Transverse colon (tissue), 4 donors: ENCODE results near the gene LAMA3. TPM values are rescaled to one million over a fixed set of nuclear protein-coding genes. Genes with fewer than 3 reads are reported as not detected.

Source experiments
- DNase-seq: peaks from one replicate; pipeline ENCODE4 v3.0.0-alpha.2; 2019
- H3K27ac ChIP-seq, 4 donors: fragments of 200-600 bp; sonication (generic); 2 replicates each; pipeline ENCODE4 v1.5.1; 2016 to 2018; ENCODE audit warnings: inconsistent platforms in 4 of 4
- H3K27me3 ChIP-seq: fragments of 200-600 bp; sonication (generic); 2 replicates; pipeline ENCODE4 v1.5.1; 2017; ENCODE audit warnings: inconsistent platforms
- H3K36me3 ChIP-seq, 4 donors: fragments of 200-600 bp; sonication (generic); 2 replicates each; pipeline ENCODE4 v1.5.1; 2017 to 2019; ENCODE audit warnings: inconsistent platforms in 4 of 4
- H3K4me1 ChIP-seq, 4 donors: fragments of 200-600 bp; sonication (generic); 2 replicates each; pipeline ENCODE4 v1.5.1; 2017 to 2020; ENCODE audit warnings: inconsistent platforms in 4 of 4
- H3K4me3 ChIP-seq, 4 donors: fragments of 200-600 bp; sonication (generic); 1 replicate in 1 of 4; 2 replicates in 3 of 4; pipeline versions ENCODE4 v1.5.1 to v1.6.1; 2017 to 2019; ENCODE audit warnings: inconsistent platforms in 4 of 4
- H3K9me3 ChIP-seq, 2 donors: fragments of 200-600 bp; sonication (generic); 2 replicates each; pipeline ENCODE4 v1.5.1; 2017 to 2019; ENCODE audit warnings: inconsistent platforms in 2 of 2
- CTCF ChIP-seq, 5 experiments: fragments of 200-600 bp in 3 of 5; fragments of 450-650 bp in 2 of 5; sonication (generic) in 3 of 5; IDR thresholded peaks; 1 replicate in 2 of 5; 2 replicates in 3 of 5; pipeline ENCODE4 v1.5.1; 2016 to 2017; ENCODE audit warnings: antibody characterized with exemption in 5 of 5, inconsistent platforms in 3 of 5, mild to moderate bottlenecking in 2 of 5, moderate library complexity in 1 of 5
- EP300 ChIP-seq: sonication (generic); formaldehyde crosslinking; IDR thresholded peaks from one replicate; pipeline ENCODE4 v1.6.1; 2017; ENCODE audit warnings: antibody characterized with exemption, low read depth
- POLR2A ChIP-seq: fragments of 450-650 bp; IDR thresholded peaks from one replicate; pipeline ENCODE4 v1.6.1; 2016; ENCODE audit warnings: antibody characterized with exemption, mild to moderate bottlenecking, moderate library complexity
- POLR2AphosphoS5 ChIP-seq, 3 donors: sonication (generic); formaldehyde crosslinking; IDR thresholded peaks; one replicate each; pipeline ENCODE4 v1.6.1; 2016; ENCODE audit warnings: antibody characterized with exemption in 3 of 3
- WGBS, 2 donors: methylation state at CpG; one replicate each; pipeline ENCODE4 v1.1.5; 2018; ENCODE audit warnings: low coverage in 1 of 2; 5-methylcytosine and 5-hydroxymethylcytosine counted together
- in situ Hi-C, 4 donors: fragments of 200-750 bp; cut with MboI; loops; one replicate each; pipeline versions ENCODE4 v1.15.0 to v1.15.1; 2017; ENCODE audit warnings: low sequenced_read_pairs in 3 of 4, low pct_ligation_motif_present in 1 of 4, low pct_unique_long_range_greater_than_20kb in 1 of 4
- intact Hi-C: fragments of 100-400 bp; cut with DNase I; formaldehyde crosslinking; loops from one replicate; pipeline ENCODE4 v1.15.1; 2023; ENCODE audit warnings: low total_unique reads
- total RNA-seq, 4 donors: library from RNA; depleted of rRNA; stranded (reverse); fragments of >200 nt; gene quantifications; one replicate each; pipeline ENCODE4 v1.1.0, GENCODE V29; 2016

Gene LAMA3
- total RNA-seq, 4 donors from 2014 or later = 17.5 to 71.8 (median 47.4) TPM

- H3K27ac ChIP-seq = peak overlapping the region; percentile 24 to 70 (median 36)
- no peaks in the 10 kb centered on the region for H3K36me3 ChIP-seq
- DNase-seq = peak; percentile 67
- no peak overlapping the region for H3K4me3 ChIP-seq
- no peaks in the 10 kb centered on the region for H3K27me3 ChIP-seq
- no peak for TF ChIP-seq EP300
- in situ Hi-C loops (no loop called here), intact Hi-C loops (no loop called here)
- no peaks in the 10 kb centered on the region for H3K9me3 ChIP-seq
- peaks cover 0 to 25% (median 13%) of the 10 kb centered on the region in 4 donors for H3K4me1 ChIP-seq
- WGBS, 2 donors = 47 to 56% methylated on average over 10 to 13 of the region's 13 CpGs
Measured at GRCh38 chr18:23884681-23885375, 195.6 kb downstream of the LAMA3 start.

GRCh38 chr18:23885750-23886149 is 196.5 kb downstream of the LAMA3 start:
- 50 to 55% methylated on average over 2 of the region's 2 CpGs for whole genome bisulfite sequencing, 2 donors
- no peaks in the 10 kb centered on the region for H3K9me3 ChIP-seq
- TF ChIP-seq POLR2AphosphoS5 (IDR thresholded peaks at IDR 0.05) = no peak
- no peak for TF ChIP-seq CTCF (IDR thresholded peaks at IDR 0.05)
- no peak for TF ChIP-seq EP300
- TF ChIP-seq POLR2A = no peak
- no peak for DNase-seq
- H3K27me3 ChIP-seq = no peaks in the 10 kb centered on the region
- in situ Hi-C loops (no loop called here), intact Hi-C loops (no loop called here)
- H3K27ac ChIP-seq = no peak overlapping the region
- no peak overlapping the region for H3K4me3 ChIP-seq
- H3K4me1 ChIP-seq = peaks cover 0 to 25% (median 13%) of the 10 kb centered on the region in 4 donors
- no peaks in the 10 kb centered on the region for H3K36me3 ChIP-seq

GRCh38 chr18:23887035-23887434 is 197.8 kb downstream of the LAMA3 start:
- in situ Hi-C loops (no loop called here), intact Hi-C loops (no loop called here)
- WGBS, 2 donors = 69 to 77% methylated on average over 3 of the region's 3 CpGs
- Histone ChIP-seq H3K9me3 (no peaks in the 10 kb centered on the region), H3K4me1 (peaks cover 0 to 25% (median 13%) of the 10 kb centered on the region in 4 donors), H3K27me3 (no peaks in the 10 kb centered on the region), H3K27ac (no peak overlapping the region), H3K4me3 (no peak overlapping the region), H3K36me3 (no peaks in the 10 kb centered on the region)
- DNase-seq = no peak
- no peak for TF ChIP-seq POLR2A
- no peak for TF ChIP-seq POLR2AphosphoS5 (IDR thresholded peaks at IDR 0.05)
- TF ChIP-seq CTCF (IDR thresholded peaks at IDR 0.05) = no peak
- no peak for TF ChIP-seq EP300

GRCh38 chr18:23887493-23887892 is 198.2 kb downstream of the LAMA3 start:
- intact Hi-C loops = no loop called here
- WGBS, 2 donors = 57 to 66% methylated on average over 2 of the region's 2 CpGs
- Histone ChIP-seq H3K9me3 (no peaks in the 10 kb centered on the region), H3K27ac (no peak overlapping the region), H3K36me3 (no peaks in the 10 kb centered on the region), H3K27me3 (no peaks in the 10 kb centered on the region), H3K4me1 (peaks cover 0 to 25% (median 13%) of the 10 kb centered on the region in 4 donors), H3K4me3 (no peak overlapping the region)
- in situ Hi-C loops = no loop called here
- DNase-seq = no peak
- TF ChIP-seq POLR2AphosphoS5 (IDR thresholded peaks at IDR 0.05) = no peak
- no peak for TF ChIP-seq EP300
- no peak for TF ChIP-seq POLR2A
- no peak for TF ChIP-seq CTCF (IDR thresholded peaks at IDR 0.05)
